Caco-2 (cell line): ENCODE results near the gene DNAJB13. TPM values are rescaled to one million over a fixed set of nuclear protein-coding genes. Genes with fewer than 3 reads are reported as not detected.

Source experiments
- BruUV-seq: library from RNA; stranded (reverse); fragments of 400-500 nt; replicated peaks from 2 replicates; lab custom pipeline; 2021; lab: Mats Ljungman, UMichigan
- CTCF ChIA-PET: fragments of 300-600 bp; sonication (Branson Sonifier 250); formaldehyde crosslinking; loops from one replicate; lab custom pipeline; 2022; ENCODE audit warnings: antibody characterized with exemption; lab: Charles Lee
- POLR2A ChIA-PET: fragments of 300-600 bp; sonication (Branson Sonifier 250); formaldehyde crosslinking; loops from one replicate; lab custom pipeline; 2022; ENCODE audit warnings: antibody characterized with exemption; lab: Charles Lee
- DNase-seq, 2 experiments: peaks; one replicate each; pipeline versions ENCODE4 v3.0.0 to v3.0.0-alpha.2; 2020 to 2022
- H3K27me3 ChIP-seq: replicated peaks from 2 replicates; pipeline ENCODE4 v1.6.0; 2011; ENCODE audit warnings: low read length; ENCODE audit not compliant: control insufficient read depth, insufficient read depth
- H3K36me3 ChIP-seq: 2 replicates; pipeline ENCODE4 v1.5.1; 2011; ENCODE audit warnings: low read length; ENCODE audit not compliant: control insufficient read depth, insufficient read depth
- H3K4me1 ChIP-seq: fragments of 250-450 bp; sonication (Bioruptor Pico); 2 replicates; pipeline ENCODE4 v1.5.1; 2020; ENCODE audit warnings: mild to moderate bottlenecking
- H3K4me3 ChIP-seq: 2 replicates; pipeline ENCODE4 v1.5.1; 2011; ENCODE audit warnings: low read depth, mild to moderate bottlenecking, control low read depth, low read length
- H3K9me3 ChIP-seq: fragments of 250-450 bp; sonication (Bioruptor Pico); 2 replicates; pipeline ENCODE4 v1.5.1; 2020; ENCODE audit warnings: mild to moderate bottlenecking, moderate library complexity
- H3K27ac Mint-ChIP-seq: one replicate; pipeline ENCODE4 v1.8.0; 2022; ENCODE audit warnings: mixed read lengths; ENCODE audit not compliant: unreplicated experiment
- H3K27me3 Mint-ChIP-seq: one replicate; pipeline ENCODE4 v1.8.0; 2022; ENCODE audit warnings: mixed read lengths; ENCODE audit not compliant: insufficient read depth, unreplicated experiment
- H3K36me3 Mint-ChIP-seq: one replicate; pipeline ENCODE4 v1.8.0; 2022; ENCODE audit warnings: mild to moderate bottlenecking, mixed read lengths; ENCODE audit not compliant: insufficient read depth, unreplicated experiment
- H3K4me1 Mint-ChIP-seq: one replicate; pipeline ENCODE4 v1.8.0; 2022; ENCODE audit warnings: low read depth, mixed read lengths; ENCODE audit not compliant: unreplicated experiment
- H3K4me3 Mint-ChIP-seq: one replicate; pipeline ENCODE4 v1.8.0; 2022; ENCODE audit warnings: mild to moderate bottlenecking, moderate library complexity, mixed read lengths; ENCODE audit not compliant: unreplicated experiment
- H3K9me3 Mint-ChIP-seq: one replicate; pipeline ENCODE4 v1.8.0; 2022; ENCODE audit warnings: mixed read lengths; ENCODE audit not compliant: unreplicated experiment
- CTCF ChIP-seq, 2 experiments: fragments of 200-600 bp in 1 of 2; IDR thresholded peaks; 1 replicate in 1 of 2; 2 replicates in 1 of 2; pipeline versions ENCODE4 v1.5.1 to v1.8.0; 2011 to 2022; ENCODE audit warnings: antibody characterized with exemption in 1 of 2, control low read depth in 1 of 2, inconsistent platforms in 1 of 2, low read depth in 1 of 2, low read length in 1 of 2, mild to moderate bottlenecking in 1 of 2, moderate library complexity in 1 of 2; ENCODE audit not compliant: insufficient read depth in 1 of 2, severe bottlenecking in 1 of 2, unreplicated experiment in 1 of 2
- intact Hi-C: fragments of 100-400 bp; cut with micrococcal nuclease; formaldehyde crosslinking; loops from one replicate; pipeline ENCODE4 v1.10.0; 2022; ENCODE audit not compliant: unreplicated experiment
- total RNA-seq: library from RNA; stranded (reverse); gene quantifications from 2 replicates; pipeline ENCODE4 v1.2.3, GENCODE V29; 2022

Gene DNAJB13
- total RNA-seq, 1 experiment from 2014 or later: 0.52 TPM

- Mint-ChIP-seq H3K36me3 (peaks cover 25% of the 10 kb centered on the region), H3K9me3 (peaks cover 37% of the 10 kb centered on the region), H3K27ac (no peak overlapping the region), H3K4me3 (no peak overlapping the region), H3K4me1 (no peaks in the 10 kb centered on the region), H3K27me3 (no peaks in the 10 kb centered on the region)
- H3K4me1 ChIP-seq: no peaks in the 10 kb centered on the region
- intact Hi-C loops: loop anchor here (10.0 kb wide), 1 partner anchor 214 kb away; no protein-coding TSS in a partner anchor
- no peak for DNase-seq
- no peak overlapping the region for H3K4me3 ChIP-seq
- POLR2A ChIA-PET: interaction anchor here (0.7 kb wide), 1 partner anchor 70 kb away, joined by 5 read pairs; no protein-coding TSS in a partner anchor
- TF ChIP-seq CTCF (IDR thresholded peaks at IDR 0.05; ENCODE audit: insufficient read depth in 1 of 2, low read depth in 1 of 2, low read length in 1 of 2, severe bottlenecking in 1 of 2, unreplicated experiment in 1 of 2): no peak
- H3K9me3 ChIP-seq: peaks cover 25% of the 10 kb centered on the region
- BruUV-seq: no TSS peak
- H3K27me3 ChIP-seq: no peaks in the 10 kb centered on the region
- CTCF ChIA-PET: no interaction called here
- H3K36me3 ChIP-seq: no peaks in the 10 kb centered on the region
Measured at GRCh38 chr11:73939096-73939495, 11.7 kb upstream of the DNAJB13 start.

- Histone ChIP-seq H3K27me3 (no peaks in the 10 kb centered on the region), H3K4me1 (no peaks in the 10 kb centered on the region), H3K4me3 (no peak overlapping the region), H3K9me3 (peaks cover 25% of the 10 kb centered on the region), H3K36me3 (no peaks in the 10 kb centered on the region)
- DNase-seq: no peak
- POLR2A ChIA-PET: no interaction called here
- TF ChIP-seq CTCF (IDR thresholded peaks at IDR 0.05; ENCODE audit: insufficient read depth in 1 of 2, low read depth in 1 of 2, low read length in 1 of 2, severe bottlenecking in 1 of 2, unreplicated experiment in 1 of 2): no peak
- no TSS peak for BruUV-seq
- Mint-ChIP-seq H3K36me3 (peaks cover 16% of the 10 kb centered on the region), H3K4me3 (no peak overlapping the region), H3K4me1 (no peaks in the 10 kb centered on the region), H3K27me3 (no peaks in the 10 kb centered on the region), H3K9me3 (peaks cover 39% of the 10 kb centered on the region), H3K27ac (no peak overlapping the region)
- CTCF ChIA-PET: interaction anchor here (1.2 kb wide), 1 partner anchor 9 kb away, joined by 4 read pairs; no protein-coding TSS in a partner anchor
- intact Hi-C loops: no loop called here
Measured at GRCh38 chr11:73940801-73941570, 9.8 kb upstream of the DNAJB13 start.

DNA sequence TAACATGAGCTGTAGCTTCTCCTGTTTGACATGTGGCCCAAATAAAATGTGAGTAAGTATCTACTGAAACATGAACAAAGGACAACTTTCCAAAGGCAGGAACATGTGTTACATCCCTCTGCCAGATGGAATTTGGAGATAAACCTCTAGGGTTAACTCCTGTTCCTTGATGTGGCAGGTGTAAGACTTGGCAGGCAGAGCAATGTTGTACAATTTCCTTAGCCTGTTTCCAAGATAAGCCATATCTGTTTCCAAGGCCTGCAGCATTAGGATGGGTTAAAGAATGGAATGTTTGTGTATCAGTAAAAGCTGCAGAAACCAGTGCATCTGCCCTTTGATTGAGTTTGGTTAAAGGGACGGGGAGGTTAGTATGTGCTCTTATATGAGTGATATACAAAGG lies 8.8 kb upstream of the DNAJB13 start:
- peak in 1 of 2 experiments; percentile 25 for DNase-seq
- Mint-ChIP-seq H3K4me3 (no peak overlapping the region), H3K27ac (no peak overlapping the region), H3K27me3 (no peaks in the 10 kb centered on the region), H3K9me3 (peaks cover 50% of the 10 kb centered on the region), H3K4me1 (no peaks in the 10 kb centered on the region), H3K36me3 (peaks cover 17% of the 10 kb centered on the region)
- CTCF ChIA-PET: no interaction called here
- Histone ChIP-seq H3K36me3 (no peaks in the 10 kb centered on the region), H3K9me3 (peaks cover 28% of the 10 kb centered on the region), H3K4me1 (no peaks in the 10 kb centered on the region), H3K4me3 (no peak overlapping the region), H3K27me3 (no peaks in the 10 kb centered on the region)
- TF ChIP-seq CTCF (IDR thresholded peaks at IDR 0.05; ENCODE audit: insufficient read depth in 1 of 2, low read depth in 1 of 2, low read length in 1 of 2, severe bottlenecking in 1 of 2, unreplicated experiment in 1 of 2): no peak
- intact Hi-C loops: no loop called here
- no TSS peak for BruUV-seq
- POLR2A ChIA-PET: no interaction called here
